Endothelial cell of umbilical vein (primary cell): Measurements from ENCODE around the gene RABL6.

Experiments
- CTCF ChIP-seq, 2 donors: IDR thresholded peaks; 1 replicate in 1 of 2; 2 replicates in 1 of 2; pipeline ENCODE4 v1.5.1; 2011; ENCODE audit warnings: low read length in 2 of 2, mild to moderate bottlenecking in 2 of 2, moderate library complexity in 2 of 2, control low read depth in 1 of 2, inconsistent platforms in 1 of 2, low read depth in 1 of 2; ENCODE audit not compliant: insufficient read depth in 1 of 2; ENCODE audit errors: extremely low read depth in 1 of 2
- EZH2 ChIP-seq: IDR thresholded peaks from 2 replicates; pipeline ENCODE4 v1.6.1; 2012; ENCODE audit warnings: borderline replicate concordance, low read depth, mild to moderate bottlenecking, moderate library complexity, low read length, inconsistent platforms; ENCODE audit not compliant: severe bottlenecking
- FOS ChIP-seq: IDR thresholded peaks from 2 replicates; pipeline ENCODE4 v1.6.1; 2011; ENCODE audit warnings: mild to moderate bottlenecking, low read length, moderate library complexity, borderline replicate concordance; ENCODE audit not compliant: insufficient read depth
- JUN ChIP-seq: IDR thresholded peaks from 2 replicates; pipeline ENCODE4 v1.6.1; 2011; ENCODE audit warnings: borderline replicate concordance, low read depth; ENCODE audit not compliant: insufficient read length, insufficient read depth
- MAX ChIP-seq: IDR thresholded peaks from 2 replicates; pipeline ENCODE4 v1.6.1; 2011; ENCODE audit not compliant: insufficient read depth, insufficient read length
- POLR2A ChIP-seq: IDR thresholded peaks from 2 replicates; pipeline ENCODE4 v1.6.1; 2012; ENCODE audit warnings: low read depth, mild to moderate bottlenecking, control low read depth, low read length
- POLR2AphosphoS5 ChIP-seq: IDR thresholded peaks from 2 replicates; pipeline ENCODE4 v1.6.1; 2012; ENCODE audit warnings: low read depth, mild to moderate bottlenecking, control low read depth, low read length, moderate library complexity; ENCODE audit not compliant: insufficient read depth

- TF ChIP-seq CTCF (IDR thresholded peaks at IDR 0.05; ENCODE audit: extremely low read depth in 1 of 2, insufficient read depth in 1 of 2, low read depth in 1 of 2, low read length in 2 of 2) (no peak), POLR2A (no peak), POLR2AphosphoS5 (no peak), EZH2 (no peak), MAX (no peak), JUN (no peak), FOS (no peak)
Measured at GRCh38 chr9:136831002-136831719, 23.4 kb downstream of the RABL6 start.
